GM19193 (cell line): ENCODE results near the gene NRSN2.

ENCODE experiments used
- POLR2A ChIP-seq: IDR thresholded peaks from 4 replicates; pipeline ENCODE4 v1.6.1; 2011; ENCODE audit not compliant: insufficient read depth, insufficient read length; ENCODE audit errors: extremely low read depth

The NRSN2 gene

GRCh38 chr20:396619-397431 lies 49.9 kb downstream of the NRSN2 start:
- no peak for TF ChIP-seq POLR2A

- TF ChIP-seq POLR2A, result no peak
These were observed 50.7 kb downstream of the NRSN2 start for GRCh38 chr20:397432-398237.

- no peak for TF ChIP-seq POLR2A
These were observed 52.3 kb downstream of the NRSN2 start for GRCh38 chr20:399182-399707.

GRCh38 chr20:400128-400453 lies 53.2 kb downstream of the NRSN2 start:
- TF ChIP-seq POLR2A, result no peak

GRCh38 chr20:400454-401275 lies 53.8 kb downstream of the NRSN2 start:
- no peak for TF ChIP-seq POLR2A

GRCh38 chr20:401682-402495 lies 55.0 kb downstream of the NRSN2 start:
- no peak for TF ChIP-seq POLR2A

- no peak for TF ChIP-seq POLR2A
These were observed 55.6 kb downstream of the NRSN2 start for GRCh38 chr20:402496-402885.

GRCh38 chr20:402898-403581 lies 56.1 kb downstream of the NRSN2 start:
- no peak for TF ChIP-seq POLR2A

GRCh38 chr20:403582-403957 lies 56.7 kb downstream of the NRSN2 start:
- TF ChIP-seq POLR2A, result no peak

- no peak for TF ChIP-seq POLR2A
These were observed 57.2 kb downstream of the NRSN2 start for GRCh38 chr20:404088-404487.
